CD4-positive, alpha-beta T cell treated with Interleukin-6 for 4 hours (primary cell): ENCODE results near the gene ANGPTL7.

Source experiments
- DNase-seq: peaks from one replicate; pipeline ENCODE4 v3.0.0-alpha.2; 2020; ENCODE audit warnings: mixed read lengths

Gene ANGPTL7

DNA sequence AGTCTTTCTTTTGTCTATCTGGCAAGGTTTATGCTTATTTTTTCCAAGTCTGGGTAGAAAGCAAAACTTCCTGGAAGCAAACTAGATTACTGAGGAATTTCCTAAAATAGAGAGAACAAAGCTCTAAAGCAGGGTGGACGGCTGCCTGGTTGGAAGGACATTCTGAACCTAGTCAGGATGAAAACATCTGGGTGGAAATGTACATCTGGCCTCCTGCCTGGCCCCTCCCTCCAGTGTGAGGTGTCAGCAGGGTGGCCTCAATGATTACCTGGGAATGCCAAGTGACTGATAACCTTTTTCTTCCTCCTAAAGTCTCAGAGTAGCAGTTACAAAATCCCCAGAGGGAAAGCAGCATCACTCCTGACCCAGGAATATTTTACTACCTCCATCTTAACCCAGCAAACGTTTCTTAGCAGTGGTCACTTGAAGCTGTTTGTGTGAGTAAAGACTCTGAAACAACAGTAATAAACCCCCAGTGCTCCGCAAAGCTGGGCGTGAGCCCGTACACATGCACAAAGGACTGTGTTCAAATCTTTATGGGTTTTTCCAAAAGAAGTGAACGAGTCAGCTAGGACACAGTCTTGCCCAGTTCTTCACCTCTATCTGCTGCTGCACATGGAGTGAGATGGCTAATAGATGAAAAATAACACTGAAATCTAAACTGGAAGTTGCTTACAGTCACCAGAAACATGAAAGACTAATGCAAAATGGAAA is 18.9 kb downstream of the ANGPTL7 start:
- DNase-seq = no peak

DNA sequence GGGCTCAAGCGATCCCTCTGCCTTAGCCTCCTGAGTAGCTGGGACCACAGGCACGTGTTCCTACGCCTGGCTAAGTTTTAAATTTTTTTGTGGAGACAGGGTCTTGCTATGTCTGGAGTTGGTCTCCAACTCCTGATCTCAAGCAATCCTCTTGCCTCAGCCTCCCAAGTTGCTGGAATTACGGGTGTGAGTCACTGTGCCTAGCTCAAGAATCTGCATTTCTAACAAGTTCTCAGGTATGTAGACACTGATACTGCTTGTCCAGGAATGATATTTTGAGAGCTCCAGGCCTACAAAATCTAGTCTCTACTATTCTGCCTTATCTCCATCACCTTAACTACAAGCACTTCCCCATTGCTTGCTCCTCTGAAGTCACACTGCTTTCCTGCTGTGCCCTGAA is 22.3 kb downstream of the ANGPTL7 start:
- no peak for DNase-seq

DNA sequence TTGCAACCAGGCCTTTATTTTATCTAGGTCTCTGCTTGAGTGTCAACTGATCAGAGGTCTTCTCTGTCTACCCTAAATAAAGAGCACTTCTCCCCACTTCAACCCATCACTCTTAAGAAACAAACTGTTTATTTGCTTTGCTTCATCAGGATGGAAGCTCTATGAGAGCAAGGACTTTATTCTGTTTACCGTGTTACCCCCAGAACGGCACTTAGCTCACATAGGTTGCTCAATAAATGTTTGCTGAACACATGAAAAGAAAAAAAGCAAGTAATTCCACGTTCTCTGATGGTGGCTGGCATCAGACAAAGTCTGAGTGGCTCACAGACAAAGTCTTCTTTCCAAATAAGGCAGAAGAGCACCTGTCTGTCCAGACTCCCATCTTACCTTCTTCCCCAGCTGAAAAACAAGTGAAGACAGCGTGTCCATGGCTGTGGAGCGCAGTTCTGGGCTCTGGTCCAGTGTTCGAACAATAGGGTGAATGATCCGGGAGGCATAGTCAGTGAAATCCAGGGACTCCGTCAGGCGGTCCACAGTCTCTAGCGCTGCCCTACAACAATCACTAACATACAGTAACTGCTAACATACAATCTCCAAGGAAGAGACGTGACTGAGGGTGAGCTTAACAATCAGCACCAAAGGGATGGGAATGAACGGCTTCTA is 22.9 kb downstream of the ANGPTL7 start:
- no peak for DNase-seq

DNA sequence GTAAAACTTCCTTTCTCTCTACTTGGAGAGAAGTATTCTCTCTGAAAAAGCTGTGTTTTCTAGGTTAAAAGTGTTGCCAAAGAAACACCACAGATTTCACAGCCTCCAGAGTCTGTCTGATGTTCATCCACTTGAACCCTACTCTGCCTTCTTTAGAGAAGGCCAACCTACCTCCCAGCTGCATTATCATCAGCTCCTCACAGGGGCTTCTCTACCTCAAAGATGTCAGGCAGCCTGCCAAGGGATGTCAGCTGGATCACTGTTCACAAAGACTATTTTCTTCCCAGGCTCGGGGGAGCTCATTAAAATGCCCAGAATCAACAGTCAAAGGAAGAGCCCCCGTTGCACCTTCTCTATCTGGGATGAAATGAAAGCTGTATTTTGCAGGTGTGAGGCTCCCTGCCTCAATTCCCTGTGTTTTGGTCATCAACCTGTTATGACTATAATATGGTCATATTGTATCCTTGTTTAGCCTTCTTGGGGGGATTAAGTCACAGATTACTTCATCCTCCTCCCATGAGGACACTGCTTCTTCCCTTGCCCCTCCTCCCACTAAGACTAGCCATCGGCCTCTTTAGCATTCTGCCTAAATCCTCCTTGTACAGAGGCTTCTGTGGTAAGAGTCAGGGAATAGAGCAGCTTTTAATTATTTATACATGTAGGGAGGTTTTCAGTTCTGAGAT is 25.7 kb downstream of the ANGPTL7 start:
- DNase-seq = no peak

DNA sequence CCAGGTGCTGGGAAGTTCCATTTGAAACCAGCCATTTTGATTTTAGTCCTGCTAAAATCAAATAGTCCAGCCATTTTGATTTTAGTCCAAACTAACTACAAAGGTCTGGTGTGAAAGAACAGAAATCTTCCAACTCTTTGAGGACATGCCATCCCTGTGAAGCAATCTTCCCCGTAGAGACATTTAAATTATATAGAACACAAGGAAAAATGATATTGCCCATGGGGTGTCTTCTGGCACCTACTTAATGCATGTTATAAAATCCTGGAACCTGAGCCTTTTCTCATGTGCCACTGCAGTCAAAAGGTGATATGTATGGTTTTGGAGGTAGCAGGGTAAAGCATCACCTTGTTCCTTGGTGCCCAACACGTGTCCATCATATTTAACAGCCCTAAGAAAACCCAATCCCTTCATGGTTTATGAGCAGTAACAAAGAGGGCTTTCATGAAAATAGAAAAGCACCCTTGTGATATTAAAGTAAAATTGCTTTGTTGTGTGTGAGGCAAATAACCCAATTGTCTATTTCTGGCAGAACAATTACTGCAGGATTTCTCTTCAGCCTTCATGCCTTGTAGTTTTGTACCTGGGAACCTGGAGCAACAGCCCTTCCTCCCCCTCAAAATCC is 26.3 kb downstream of the ANGPTL7 start:
- no peak for DNase-seq

DNA sequence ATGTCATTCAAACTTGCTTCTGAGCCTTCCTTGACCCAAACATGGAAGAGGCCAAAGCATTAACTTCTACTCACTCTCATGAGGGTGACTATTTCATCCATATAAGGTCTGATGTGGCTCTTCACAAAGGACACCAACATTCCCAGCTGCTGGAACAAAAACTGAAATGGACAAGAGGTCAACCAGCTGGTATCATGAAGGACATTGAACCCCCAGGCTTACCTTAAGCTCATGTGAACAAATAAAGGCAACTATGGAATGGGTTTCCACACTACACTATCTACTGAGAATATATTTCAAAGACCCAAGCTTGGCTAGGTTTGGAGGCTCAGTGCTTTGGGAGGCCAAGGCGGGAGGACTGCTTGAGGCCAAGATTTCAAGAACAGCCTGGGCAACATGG is 26.9 kb downstream of the ANGPTL7 start:
- DNase-seq = no peak

DNA sequence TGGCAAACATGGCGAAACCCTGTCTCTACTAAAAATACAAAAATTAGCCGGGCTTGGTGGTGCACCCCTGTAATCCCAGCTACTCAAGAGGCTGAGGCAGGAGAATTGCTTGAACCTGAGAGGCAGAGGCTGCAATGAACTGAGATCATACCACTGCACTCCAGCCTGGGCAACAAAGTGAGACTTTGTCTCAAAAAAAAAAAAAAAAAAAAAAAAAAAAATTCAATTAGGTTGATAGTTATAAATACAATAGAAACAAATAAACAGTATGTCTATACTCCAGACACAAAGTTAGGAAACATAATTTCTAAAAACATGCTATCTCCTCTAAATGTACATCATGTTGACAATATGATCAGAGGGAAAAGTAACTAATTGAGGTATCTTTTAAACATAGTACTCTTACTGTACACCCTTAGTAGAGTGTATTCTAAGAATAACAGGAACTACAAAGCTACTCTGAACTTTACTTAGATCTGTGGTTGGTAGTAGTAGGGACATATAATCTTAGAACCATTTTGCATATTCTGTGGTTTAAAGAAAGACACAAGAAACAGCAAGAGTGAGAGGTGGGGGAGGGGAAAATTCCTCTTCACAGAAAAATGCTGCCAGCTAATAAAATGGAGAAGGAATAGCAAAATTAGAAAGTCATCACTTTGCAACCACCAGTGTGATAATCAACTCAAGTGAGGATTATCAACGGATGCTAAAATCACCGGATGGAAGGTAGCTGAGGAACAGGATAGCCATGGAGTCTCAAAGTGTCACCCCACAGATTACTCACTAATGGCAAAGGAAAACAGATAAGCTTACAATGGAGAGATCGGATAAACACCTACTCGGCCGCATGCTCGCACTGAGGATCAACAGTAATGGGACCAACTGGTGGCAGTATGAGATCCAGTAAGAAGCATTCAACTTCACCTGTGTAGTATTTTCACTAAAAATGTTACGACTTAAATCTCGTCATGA is 38.2 kb downstream of the ANGPTL7 start:
- no peak for DNase-seq

DNA sequence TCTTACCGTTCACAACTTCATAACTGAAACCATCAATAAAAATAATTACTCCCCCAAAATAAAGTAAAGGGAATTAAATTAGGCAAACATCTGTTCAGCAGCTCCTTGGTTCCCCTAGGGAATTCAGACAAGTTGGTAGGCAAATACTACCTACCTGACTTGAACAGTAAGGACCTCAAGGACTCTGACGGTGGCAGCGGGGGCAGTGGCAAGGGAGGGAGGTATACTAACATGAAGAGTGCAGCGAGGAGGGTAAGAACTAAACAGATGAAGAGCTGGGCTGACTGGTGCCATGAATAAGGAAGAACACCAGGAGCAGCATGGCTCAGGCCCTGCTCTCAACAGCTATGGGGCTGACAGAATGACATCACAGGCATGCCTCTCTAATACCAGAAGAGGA is 40.0 kb downstream of the ANGPTL7 start:
- DNase-seq = no peak

DNA sequence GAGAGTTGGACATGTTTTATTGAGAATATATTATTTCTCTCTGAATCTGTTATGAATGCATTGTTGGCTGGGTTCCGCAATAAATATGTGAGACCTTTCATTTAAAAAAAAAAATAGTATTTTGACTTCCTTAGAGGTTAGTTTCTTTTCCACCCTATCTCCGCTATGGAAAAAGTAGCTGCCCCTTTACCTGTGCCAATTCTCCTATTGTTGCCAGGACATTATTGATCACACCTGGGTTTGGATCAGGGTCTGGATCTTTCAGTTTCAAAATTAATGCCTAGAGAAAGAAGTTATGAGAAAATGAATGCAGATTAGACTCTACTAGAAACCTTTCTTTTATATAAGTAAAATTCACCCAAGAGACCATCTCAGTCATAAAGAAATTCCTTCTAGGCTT is 44.1 kb downstream of the ANGPTL7 start:
- DNase-seq = no peak

DNA sequence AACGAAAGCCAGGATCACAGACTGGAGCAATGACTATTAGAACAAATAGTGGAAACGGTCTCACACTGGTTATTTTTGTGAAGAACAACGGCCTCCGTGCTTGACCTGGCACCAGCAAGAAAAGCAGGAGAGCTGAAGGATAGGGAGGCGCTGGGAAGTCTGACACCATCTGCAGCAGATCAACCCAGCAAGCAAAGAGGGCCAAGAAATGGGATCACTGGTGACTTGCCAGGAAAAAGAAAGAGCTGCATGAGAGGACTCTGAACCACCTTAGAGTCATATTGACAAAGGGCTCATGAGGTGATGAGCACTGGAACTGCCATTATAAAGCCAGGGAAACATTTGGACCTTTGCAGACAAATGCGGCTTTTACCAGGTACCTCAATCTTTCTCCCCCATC is 48.2 kb downstream of the ANGPTL7 start:
- no peak for DNase-seq

DNA sequence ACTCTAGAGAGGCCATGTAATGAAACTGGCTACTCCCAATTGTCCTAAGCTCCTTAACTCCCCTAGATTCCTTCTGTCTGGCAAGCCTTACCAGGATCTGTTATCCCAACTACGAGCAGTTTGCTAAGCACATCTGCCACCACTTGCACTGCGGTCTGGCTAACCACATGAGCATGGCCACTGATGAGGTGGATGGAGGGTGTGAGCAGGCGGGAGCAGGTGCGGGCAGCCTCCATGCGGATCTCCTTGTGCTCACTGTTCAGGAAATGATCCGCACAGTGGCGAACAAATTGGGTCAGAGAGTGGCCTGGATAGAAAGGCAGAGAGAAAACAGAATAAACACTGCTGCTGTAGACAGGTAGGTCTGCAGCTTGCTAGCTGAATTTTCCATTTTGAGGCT is 49.2 kb downstream of the ANGPTL7 start:
- no peak for DNase-seq

DNA sequence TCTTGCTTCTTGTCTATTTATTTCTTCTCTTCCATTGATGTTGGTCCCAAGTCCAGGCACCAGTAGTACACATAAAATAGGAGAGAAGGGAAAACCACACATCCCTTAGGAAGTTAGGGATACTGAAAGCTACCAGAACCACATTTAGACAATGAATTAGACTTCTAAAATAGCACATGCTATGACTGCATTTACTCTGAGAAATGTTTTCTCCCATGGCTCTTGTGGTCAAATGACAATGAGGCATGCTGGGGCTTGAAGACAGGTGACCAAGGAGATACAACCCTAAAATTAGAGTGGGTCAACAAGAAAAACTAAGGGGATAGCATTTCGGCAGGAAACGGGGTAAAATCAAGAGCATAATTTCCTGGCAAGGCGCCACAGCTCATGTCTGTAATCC is 56.1 kb downstream of the ANGPTL7 start:
- DNase-seq = no peak
